ENCODE results near the gene CNPY1.

CNPY1 gene

DNA sequence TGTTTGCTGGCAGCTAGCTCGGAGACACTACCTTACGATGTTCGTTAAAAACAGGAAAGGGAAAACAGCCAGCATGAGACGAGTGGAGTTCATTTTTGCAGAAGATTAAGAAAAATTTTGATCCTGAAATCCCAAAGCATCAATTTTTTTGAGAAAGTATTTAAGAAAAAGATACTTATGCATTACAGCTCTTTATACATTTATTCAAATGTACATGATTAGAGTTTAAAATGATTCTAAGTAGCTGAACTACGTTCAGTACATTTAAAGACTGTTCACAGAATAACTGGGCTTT, 34.7 kb downstream of the CNPY1 start:
- DNase-seq (ENCODE audit: low spot score): no peak

DNA sequence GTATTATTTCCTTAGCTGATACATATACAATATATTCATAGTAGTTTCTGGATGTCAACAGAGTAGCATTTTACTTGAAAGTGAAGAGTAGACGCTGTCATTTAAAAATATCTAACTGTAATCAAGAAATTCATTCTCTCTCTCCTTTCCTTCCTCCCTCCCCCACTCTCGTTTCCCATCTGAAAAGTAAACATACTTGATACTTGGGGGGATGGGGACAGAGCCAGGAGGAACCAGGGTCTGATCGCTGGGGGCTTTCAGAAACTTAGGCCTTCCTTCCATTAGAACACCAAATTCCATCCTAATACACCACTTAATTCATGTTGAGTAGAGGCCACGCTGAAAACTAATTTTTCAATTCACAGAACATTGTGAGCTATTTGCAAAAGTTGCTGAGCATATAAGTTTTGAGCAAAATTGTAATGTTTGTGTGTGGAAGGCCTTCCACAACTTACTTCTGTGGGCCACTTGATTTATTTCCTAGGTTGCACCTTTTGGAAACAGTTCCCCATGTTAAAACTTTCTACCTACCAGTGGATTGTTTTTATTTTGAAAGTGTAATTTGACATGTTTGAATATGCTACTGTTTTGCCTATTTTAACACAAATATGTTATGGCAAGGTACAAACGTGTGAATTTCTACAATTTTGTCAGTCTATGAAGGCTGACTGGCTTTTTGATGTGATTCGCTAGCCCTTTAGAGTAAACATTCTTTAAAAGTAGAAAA, 35.2 kb downstream of the CNPY1 start:
- no peak for DNase-seq (ENCODE audit: low spot score)

DNA sequence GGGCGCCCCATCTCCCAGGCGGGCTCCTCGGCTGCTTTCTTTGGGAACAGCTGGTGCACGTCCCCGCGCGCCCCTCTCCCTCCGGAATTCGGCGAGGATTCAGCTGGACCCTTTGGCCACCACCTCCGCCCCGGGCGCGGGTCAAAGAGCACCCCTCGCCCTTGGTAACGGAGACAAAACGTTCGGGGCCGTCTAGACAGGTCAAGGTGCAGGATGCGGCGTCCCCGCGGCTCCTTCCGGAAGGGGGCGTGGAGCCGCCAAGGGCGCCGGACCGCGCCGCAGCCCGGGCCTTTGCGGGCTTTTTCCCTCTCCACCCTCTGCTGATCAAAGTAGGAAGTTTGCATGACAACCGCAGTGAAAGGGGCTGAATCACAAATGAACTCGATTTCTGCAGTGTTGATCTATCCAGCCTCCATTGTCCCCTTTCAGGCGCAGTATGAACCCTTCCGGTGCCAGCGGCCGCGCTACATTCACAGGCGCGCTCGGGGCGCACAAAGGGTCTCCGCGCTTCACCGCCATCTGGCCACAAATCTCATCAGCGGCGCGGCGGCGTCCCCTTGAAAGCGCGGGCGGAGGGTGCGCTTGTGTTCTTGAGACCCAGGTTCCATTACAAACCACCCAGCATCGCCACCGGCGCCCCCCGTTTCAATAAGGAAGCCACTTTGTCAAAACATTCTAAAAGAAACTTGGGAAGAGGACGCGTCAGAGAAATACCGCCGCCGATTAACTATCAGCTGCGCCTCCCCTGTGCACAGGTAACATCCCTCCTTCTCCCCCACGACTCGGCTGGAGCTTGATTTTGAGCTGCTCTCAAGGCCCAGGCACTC, 36.4 kb downstream of the CNPY1 start:
- DNase-seq (ENCODE audit: low spot score): no peak

DNA sequence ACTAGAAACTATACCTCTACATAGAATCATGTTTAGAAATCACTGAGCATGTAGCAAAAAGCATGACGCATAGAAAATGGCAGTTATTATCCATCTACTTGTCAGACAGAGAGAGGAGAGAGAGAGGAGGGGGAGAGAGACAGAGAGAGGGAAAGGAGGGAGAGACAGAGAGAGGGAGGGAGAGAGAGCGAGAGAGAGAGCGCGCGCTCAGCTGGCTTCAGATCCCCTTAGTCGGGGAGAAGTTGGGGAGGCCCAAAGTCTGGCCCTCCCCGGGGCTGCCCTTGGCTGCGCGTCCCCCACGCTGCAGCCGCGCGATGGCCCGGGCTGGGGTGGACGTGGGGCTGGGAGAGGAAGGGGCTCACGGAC, 37.0 kb downstream of the CNPY1 start:
- no peak for DNase-seq (ENCODE audit: low spot score)

DNA sequence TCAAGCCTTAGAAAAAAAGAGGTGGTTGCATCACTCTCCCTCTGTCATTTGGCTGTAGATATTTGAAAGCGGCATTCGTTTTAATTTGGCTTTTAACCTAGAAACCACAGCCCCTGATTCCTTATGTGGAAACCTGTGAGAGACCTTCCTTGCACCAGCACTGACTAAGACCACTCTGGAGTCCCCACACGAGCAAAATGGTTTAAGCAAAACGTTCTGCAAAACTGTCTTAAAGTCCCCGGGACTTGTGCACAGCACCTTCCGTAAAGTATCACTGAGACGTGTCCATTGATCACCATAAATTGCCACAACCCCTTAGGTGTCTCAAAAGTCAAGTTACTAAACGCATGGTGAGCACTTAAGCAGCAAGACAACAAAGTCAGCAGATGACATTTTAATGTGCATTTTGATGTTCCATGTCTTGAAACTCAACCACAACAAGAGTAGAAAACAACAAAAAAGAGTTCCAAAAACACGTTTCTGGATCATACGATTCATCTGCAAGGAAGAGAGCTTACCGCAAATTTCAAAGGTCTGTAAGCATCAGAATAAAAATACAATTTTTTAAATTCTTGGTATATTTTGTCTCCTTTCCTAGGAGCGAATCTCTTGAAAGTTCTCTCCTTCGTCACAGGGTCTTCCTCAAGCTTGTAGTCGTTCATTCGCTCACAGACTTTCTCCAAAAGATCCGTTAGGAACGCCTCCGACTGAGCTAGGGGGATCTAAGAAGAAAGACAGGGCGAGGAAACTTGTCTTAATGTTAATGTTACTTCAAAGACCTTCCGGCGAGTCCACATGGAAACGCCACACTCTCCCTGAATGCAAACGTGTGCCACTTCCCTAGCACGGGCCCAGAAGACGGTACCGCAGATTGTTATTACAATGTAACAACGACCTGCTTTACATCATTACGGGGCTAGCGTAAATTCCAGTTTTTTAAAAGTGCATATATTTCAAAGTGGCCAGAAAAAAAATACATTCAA, 37.7 kb downstream of the CNPY1 start:
- no peak for DNase-seq (ENCODE audit: low spot score)

DNA sequence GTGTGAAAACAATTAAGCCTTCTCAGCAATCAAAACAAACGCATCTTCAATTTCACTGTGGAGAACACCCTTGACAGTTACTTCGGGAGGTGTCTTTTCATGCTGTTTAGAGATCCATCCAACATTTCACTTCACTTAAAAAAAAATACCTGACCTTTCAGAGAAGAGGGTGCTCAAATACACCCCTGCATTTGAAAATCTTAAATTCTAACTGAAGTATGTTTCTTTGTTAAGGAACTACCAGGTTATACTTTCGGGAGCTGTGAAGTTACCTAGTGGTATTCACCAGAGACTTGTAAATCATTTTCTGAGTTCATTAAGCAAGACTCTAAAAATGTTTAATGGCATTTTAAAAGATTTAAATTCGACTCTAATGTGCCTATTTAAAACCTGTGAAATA, 38.8 kb downstream of the CNPY1 start:
- DNase-seq (ENCODE audit: low spot score): no peak

DNA sequence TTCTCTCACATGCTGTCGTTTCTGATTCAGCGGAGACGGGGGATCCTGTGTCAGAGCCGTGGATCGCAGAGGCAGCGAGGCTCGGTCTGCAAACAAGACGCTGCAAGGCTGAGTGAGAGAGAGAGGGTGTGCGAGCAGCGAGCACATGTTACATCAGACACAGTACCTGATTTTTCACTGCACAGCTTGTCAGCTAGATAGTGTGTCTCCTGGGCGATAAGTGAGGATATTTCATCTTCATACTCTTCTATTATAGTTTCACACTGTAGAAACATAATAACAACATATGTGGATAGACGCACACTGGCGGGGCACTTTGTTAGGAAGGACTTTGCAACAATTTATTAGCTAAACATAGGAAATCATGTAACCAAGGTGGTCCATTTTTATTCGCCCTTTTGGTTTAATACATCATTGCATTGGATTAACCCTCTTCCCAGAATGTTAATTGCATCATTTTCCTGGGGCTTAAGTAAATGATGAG, 39.5 kb downstream of the CNPY1 start:
- no peak for DNase-seq (ENCODE audit: low spot score)

DNA sequence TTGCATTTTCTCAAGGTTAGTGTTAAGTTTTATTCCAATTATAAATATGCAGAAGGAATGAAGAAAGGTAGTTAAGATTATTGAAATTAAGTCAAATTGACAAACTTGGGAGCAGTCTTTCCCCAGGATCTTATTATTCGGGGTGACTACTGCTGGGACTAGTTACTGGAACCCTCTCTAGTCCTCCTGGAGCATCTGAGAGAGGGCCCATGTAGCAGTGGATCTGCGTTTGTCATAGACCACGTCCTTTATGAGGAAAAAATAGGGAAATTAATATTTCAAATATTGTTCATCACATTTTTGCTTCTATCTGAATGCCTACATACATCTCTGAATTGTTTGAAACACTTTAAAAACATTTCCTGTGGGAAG, 41.0 kb downstream of the CNPY1 start:
- no peak for DNase-seq (ENCODE audit: low spot score)

DNA sequence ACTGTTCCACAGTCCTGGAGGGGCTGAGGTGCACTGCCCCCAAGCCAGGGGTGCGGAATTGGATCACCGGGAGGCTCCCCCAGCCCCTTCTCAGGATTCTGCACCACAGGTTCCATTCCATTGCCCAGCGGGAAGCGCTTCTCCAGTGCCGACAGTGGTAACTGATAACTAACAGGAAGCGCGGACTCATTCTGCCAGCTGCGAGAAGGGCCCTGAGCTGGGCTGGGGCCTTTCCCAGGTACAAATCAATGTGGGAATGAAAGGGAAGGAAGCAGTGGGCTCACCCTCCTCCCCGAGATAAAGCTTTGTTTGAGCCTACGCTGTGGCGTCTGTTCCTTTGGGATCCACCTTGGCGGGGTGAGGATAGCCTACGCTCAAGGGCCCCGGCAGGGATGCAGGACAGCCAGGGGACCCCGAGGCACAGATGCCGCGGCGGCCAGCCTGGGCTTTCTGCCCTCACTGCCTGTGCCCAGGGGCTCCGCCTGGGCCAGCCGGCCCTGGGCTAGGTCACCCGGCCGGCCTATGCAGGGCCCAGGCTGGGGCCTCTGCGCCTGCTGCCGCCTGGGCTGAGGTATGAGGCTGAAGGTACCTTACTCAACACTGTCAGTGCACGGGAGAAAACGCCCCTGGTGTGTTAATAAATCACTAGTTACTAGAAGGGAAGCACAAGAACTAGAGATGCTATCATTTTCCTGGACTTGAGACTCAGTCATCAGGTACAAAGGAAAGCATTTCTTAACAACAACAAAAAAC, 49.0 kb downstream of the CNPY1 start:
- no peak for DNase-seq (ENCODE audit: low spot score)

DNA sequence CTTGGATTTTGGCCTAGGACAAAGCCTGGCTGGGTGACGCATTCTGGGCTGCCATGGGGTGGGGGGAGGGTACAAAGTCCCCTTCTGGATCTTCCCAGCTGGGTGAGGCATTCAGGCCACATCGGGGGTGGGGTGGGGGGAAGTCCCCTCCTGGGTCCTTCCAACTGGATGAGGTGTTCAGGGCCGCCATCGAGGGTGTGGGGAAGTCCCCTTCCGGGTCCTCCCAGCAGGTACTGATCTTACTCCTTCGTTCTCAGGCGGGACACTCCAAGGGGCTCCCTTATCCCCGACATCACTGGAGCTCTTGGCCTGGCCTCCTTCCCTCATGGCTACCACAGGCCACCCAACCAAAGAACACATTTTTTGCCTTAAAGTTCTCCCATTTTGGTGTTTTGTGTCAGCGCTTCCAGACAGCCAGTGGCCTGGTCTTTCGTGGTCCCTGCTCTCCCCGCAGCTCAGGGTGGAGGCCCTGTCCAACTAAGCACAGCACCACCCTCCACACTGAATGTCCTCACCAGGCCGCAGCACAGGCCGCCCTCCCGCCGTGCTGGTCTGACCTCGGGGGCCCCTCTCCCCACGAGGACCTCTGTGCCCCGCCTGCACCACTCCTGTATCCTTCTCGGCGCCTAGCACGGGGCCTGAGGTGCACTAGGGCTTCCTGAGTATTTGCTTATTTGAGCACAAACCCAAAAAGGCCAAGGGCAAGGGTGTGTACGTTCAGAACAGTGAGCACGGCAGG, 49.9 kb downstream of the CNPY1 start:
- DNase-seq (ENCODE audit: low spot score): no peak

DNA sequence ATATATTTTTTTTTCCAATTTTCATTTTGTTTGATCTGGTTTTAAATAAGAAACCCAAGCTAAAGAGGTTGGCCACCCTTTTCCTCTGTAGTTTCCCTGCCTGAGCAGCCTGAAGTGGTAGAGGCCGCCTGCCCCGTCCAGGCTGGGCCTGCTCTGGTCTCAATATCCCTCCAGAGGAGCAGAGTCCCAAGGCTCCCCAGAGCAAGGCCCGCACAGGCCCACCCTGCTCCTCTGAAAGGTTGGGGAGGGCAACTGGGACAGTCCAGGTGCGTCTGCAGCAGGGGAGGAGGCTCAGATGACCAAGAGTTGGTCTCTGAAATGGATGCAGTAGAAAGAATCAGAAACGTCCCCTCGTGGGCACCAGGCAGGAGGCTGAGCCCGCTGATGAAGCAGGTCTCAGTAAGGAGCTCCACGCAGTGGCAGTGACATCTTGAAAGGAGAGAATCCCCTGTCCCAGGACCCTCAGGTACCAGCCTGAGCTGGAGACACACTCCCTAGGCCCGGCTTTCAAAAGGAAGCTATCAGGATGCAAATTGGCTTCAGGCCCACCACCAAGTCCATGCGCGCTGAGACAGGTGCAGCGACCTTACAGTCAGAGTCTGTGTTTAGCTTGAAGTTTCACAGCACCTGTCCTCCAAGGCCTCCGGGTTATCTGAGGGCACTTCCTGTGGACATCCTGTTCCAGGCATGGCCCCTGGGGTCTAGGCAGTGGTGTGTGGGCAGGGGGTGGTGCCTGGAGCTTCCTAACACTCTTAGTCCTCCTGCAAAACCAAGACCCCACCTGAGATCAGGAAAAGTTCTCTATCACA, 50.7 kb downstream of the CNPY1 start:
- DNase-seq (ENCODE audit: low spot score): no peak

DNA sequence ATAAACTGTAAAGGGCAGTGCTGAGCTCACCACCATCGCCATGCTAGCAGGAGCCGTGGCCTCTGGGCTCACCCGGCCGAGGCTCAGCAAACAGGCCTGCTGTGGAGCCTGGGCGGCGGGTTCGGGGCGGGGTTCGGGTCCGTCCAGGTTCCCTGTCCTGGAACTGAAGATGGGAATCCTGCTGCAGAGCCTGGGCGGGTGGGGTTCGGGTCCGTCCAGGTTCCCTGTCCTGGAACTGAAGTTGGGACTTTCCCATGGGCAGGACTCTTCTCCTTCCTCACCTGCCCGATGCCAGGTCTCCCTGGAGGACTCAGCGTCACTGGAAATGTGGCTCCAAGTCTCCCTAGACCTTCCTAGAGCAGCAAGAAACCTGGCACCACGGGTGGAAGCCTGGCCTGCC, 51.8 kb downstream of the CNPY1 start:
- no peak for DNase-seq (ENCODE audit: low spot score)

DNA sequence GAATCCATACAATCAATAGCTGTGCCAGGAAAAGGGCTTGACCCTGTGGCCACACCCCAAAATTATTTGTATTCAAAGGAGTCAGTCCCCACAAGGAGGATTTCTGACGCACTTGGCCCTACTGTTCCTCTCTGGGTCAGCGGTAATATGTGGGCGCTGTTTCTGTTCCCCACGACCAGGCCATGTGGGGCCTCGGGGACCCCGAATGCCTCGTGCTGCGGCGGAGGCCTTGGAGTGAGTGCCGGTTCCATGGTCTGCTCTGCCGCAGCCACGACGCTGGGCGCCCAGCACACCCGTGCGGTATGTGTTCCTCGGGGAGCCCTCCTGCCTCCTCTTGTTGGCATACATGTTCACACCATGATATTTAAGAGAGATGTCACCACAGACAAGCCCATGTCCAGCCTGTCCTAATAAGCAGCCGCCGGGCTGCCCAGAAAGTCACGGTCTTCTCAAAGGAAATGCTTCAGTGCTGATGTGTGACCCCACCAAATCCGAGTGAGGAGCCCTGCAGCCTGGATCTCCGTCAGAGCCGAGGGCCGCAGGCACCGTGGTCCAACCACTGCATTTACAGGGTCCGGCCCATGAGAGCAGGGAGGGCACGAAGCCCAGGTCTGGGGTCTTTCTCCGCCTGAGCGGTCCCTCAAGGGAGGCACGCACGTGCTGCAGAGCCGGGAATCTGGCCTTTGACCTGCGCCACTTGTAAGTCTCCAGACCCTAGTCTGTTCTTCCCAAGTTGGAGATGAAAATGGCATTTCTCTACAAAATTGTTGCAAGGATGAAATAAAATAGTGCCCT, 52.4 kb downstream of the CNPY1 start:
- DNase-seq (ENCODE audit: low spot score): no peak

DNA sequence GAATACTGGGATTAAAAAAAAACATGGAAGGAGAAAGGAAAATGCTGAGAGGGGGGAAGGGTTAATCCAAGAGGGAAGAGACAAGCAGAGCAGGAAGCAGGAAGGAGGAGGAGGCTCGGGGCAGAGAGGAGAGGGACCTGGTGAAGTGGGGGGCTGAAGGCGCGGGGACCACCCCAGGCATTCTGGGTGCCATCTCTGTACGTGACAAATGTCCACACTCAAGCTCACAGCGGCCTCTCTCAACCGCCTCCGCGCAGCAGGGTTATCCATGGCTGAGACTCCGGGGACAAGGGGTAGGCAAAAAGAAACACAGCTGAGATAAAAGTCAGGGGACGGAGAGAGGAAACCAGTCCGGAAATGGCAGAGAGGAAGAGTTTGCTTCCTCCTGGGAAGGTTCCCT, 54.5 kb downstream of the CNPY1 start:
- no peak for DNase-seq (ENCODE audit: low spot score)

DNA sequence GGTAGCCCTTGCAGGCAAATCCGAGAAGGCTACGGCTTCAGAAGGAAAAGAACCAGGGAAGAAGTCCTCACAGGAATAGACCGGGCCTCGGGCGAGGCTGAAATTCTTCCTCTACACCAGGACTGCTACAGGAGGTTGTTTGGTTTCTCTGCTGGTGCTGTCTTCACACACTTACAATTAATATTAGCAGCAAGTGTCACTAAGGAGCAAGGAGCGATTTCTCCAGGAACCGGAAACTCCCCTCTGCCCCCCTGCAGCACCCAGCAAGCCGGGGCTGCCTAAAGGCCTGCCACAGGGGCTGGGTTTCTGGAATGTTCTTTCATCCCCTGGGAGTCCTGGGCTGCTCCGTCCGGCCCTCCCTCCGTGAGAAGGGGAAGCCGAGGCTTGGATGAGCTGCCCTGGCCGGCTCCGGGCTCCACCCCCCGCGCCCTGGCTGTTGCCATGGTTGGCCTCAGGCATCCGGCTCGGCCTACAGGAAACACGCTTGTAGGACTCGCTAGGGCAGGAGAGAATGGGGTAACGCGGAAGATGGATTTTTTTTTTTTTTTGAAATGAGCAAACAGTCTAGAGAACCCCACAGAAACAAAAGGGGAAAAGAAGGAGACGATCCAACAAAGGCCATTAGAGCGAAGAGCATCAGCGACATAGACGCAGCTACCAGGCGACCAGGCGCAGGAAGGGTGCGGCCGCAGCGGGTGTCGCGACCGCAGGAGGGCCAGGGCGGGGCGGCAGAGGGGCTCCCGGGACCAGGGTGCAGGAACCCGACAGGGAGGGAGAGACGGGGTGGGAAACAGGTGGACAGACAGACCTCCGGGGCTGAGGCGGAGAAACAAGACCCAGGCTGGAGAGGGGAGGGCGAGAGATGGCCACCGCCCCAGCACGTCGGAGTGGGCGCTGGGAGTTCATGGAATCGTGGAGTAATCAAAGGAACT, 55.4 kb downstream of the CNPY1 start:
- DNase-seq (ENCODE audit: low spot score): no peak

DNA sequence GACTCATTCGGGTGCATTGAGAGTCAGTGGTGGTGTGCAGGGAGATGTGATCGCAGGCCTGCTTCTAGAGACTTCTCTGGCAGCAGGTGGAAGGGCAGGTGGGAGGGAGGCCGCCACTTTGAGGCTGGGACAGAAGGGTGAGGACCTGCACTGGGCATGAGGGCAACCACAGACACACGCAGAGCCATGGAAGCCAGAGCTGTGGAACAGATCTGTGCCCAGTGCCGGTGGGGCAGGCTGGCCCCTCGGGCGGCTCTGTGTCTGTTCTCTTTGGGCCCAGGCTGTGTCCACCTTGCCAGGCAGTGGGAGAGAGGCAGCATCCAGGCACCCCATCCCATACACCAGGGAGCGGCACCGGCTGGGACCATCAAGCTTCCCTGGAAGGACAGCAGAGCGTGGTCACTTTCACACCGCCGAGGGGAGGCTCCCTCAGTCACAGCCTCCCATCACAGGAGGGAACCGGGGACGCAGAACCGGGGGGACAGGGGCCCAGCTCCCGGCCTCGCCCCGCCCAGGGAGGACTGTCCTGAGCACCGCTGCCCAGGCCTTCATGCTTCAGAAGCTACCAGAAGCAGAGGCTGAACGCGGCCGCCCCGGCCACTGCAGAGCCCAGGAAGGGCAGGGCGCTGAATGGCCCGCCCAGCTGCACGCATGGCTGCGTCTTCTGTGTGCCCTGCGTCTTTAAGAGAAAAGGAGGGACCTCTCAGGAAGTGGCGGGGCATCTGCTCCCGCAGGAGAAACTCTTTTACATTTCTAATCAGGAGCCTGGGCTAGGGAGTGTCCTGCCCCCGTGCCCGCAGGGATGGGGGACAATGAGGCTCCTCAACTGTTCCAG, 56.3 kb downstream of the CNPY1 start:
- DNase-seq (ENCODE audit: low spot score): no peak

DNA sequence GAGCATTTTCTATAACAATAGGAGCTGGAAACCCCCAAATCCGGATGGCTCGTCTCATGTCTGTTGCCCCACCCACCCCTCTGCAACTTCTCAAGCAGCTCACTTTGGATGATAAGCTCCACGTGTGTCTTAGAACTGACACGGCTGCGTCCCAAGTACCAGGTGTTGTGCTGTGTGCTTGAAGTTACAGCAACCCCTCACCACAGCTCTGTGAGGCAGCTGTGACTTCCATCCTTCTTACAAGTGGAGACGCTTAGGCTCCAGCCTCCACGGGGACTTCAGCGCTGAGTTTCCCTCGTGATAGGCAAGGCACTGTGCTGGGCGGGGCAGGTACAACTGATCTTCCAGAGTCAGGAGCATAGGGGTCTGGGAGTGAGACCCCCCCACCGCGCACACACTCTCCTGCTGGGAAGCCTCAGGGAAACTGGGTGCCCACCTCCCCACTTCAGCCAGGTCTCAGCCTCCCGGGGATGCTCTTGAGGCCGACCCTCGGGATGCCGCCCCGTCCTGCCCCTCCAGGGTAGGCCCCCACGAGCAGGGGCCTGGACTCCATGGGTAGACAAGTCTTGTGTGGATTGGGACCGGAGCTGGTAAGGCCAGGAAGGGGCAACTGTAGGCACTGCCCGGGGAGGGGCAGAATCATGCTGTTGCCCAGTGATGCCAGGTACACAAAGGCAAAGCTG, 57.1 kb downstream of the CNPY1 start:
- DNase-seq (ENCODE audit: low spot score): no peak

Measured in RKO (cell line).